Spinal cord (tissue), 10 donors: Measurements from ENCODE around the gene MYL6B. TPM values are rescaled to one million over a fixed set of nuclear protein-coding genes. Genes with fewer than 3 reads are reported as not detected.
A peak's percentile ranks its signal among the peaks of the same experiment; 100 is the strongest.
"Not testable (repeated sequence)": the region's sequence is repeated elsewhere in the genome, so short reads cannot be mapped to it uniquely, and the experiment has no call there.

Experiments used
- DNase-seq, 6 donors: peaks; one replicate each; pipeline versions ENCODE4 v3.0.0 to v3.0.0-alpha.2; 2013 to 2015; ENCODE audit warnings: low spot score in 6 of 6, low read depth in 4 of 6
- H3K27ac ChIP-seq: one replicate; pipeline ENCODE4 v1.5.1; 2013; ENCODE audit warnings: low read depth, low read length, control low read depth
- H3K27me3 ChIP-seq: one replicate; pipeline ENCODE4 v1.6.1; 2013; ENCODE audit warnings: low read length; ENCODE audit not compliant: control insufficient read depth, insufficient read depth
- H3K36me3 ChIP-seq: one replicate; pipeline ENCODE4 v1.6.1; 2013; ENCODE audit warnings: low read length; ENCODE audit not compliant: control insufficient read depth, insufficient read depth
- H3K4me1 ChIP-seq: one replicate; pipeline ENCODE4 v1.6.1; 2013; ENCODE audit warnings: low read length; ENCODE audit not compliant: control insufficient read depth, insufficient read depth
- H3K4me3 ChIP-seq: one replicate; pipeline ENCODE4 v1.5.1; 2013; ENCODE audit warnings: low read depth, low read length, control low read depth
- H3K9me3 ChIP-seq: one replicate; pipeline ENCODE4 v1.6.1; 2013; ENCODE audit warnings: low read length; ENCODE audit not compliant: control insufficient read depth, insufficient read depth
- WGBS: methylation state at CpG from one replicate; pipeline ENCODE4 v1.1.5; 2013; ENCODE audit warnings: missing lambda C conversion rate; ENCODE audit not compliant: insufficient coverage; 5-methylcytosine and 5-hydroxymethylcytosine counted together
- polyA plus RNA-seq, 2 donors: library from polyadenylated mRNA; unstranded; fragments of 120-200 nt; gene quantifications; one replicate each; pipeline ENCODE4 v1.2.1, GENCODE V29; 2013; ENCODE audit not compliant: insufficient read length in 2 of 2
- total RNA-seq, 2 donors: library from RNA; depleted of rRNA in 1 of 2; stranded (reverse); fragments of 120-200 nt in 1 of 2; fragments of >200 nt in 1 of 2; gene quantifications; one replicate each; pipeline versions ENCODE4 v1.2.3 to v1.2.4, GENCODE V29; 2013 to 2014
- donor health status: healthy.

MYL6B gene
- total and polyA plus RNA-seq, 4 donors, result 69.4 to 287 (median 238) TPM

- Histone ChIP-seq H3K4me3 (peak overlapping the region; percentile 100), H3K36me3 (peaks cover 41% of the 10 kb centered on the region), H3K4me1 (peaks cover 65% of the 10 kb centered on the region), H3K27ac (peak overlapping the region; percentile 99)
- WGBS, result 92% methylated on average over 10 of the region's 21 CpGs
- DNase-seq, H3K9me3 ChIP-seq, H3K27me3 ChIP-seq: not testable (repeated sequence)
These were observed 4.2 kb downstream of the MYL6B start for GRCh38 chr12:56156464-56157200.

- Histone ChIP-seq H3K4me1 (peaks cover 61% of the 10 kb centered on the region), H3K27ac (peak overlapping the region; percentile 99), H3K36me3 (peaks cover 49% of the 10 kb centered on the region), H3K4me3 (peak overlapping the region; percentile 100), H3K27me3 (no peaks in the 10 kb centered on the region), H3K9me3 (no peaks in the 10 kb centered on the region)
- WGBS, result 1% methylated on average over 39 of the region's 45 CpGs
- DNase-seq, result peak; percentile 39 to 90 (median 67)
These were observed 5.0 kb downstream of the MYL6B start for GRCh38 chr12:56157201-56158028.

- peak; percentile 91 to 99 (median 97) for DNase-seq
- peak within 1 kb of the TSS; percentile 100 for H3K4me3 ChIP-seq
- no peaks in the 10 kb centered on the region for H3K9me3 ChIP-seq
- peaks cover 57% of the 10 kb centered on the region for H3K36me3 ChIP-seq
- under 1% methylated on average over 17 of the region's 30 CpGs for WGBS
- H3K4me1 ChIP-seq, result peaks cover 54% of the 10 kb centered on the region
- peak within 1 kb of the TSS; percentile 99 for H3K27ac ChIP-seq
- H3K27me3 ChIP-seq, result no peaks in the 10 kb centered on the region
These were observed 5.9 kb downstream of the MYL6B start, which contains the start of gene MYL6 for GRCh38 chr12:56158029-56158925. Gene MYL6 (plus strand): TSS chr12:56158359. CDS start chr12:56158402, 43 bp downstream.

DNA sequence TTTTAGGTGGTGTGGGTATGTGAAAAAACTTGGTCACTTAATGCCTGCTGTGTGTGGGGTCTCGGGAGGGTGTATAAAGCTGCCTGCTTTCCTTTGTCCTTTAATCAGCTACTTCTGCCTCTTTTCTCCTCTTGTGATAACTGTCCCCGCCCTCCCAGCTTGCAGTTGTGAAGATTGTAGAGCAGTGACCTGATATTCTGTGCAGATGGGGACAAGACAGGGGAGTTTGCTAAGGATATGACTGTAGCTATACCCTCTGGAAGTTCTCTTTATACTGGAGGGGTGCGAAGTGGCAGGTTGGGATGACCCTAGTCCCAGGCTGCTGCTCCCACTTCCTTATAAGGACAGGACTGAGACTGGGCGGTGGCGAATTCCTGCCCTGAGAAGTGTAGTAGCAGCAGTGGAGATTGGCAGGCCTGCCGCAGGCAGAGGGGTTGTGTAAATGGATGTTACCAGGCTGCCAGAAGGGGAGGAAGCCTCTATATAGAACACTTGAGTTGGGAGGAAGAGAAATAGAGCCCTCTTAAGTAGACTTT, 6.6 kb downstream of the MYL6B start:
- no peaks in the 10 kb centered on the region for H3K9me3 ChIP-seq
- H3K4me3 ChIP-seq, result peak overlapping the region; percentile 100
- peaks cover 64% of the 10 kb centered on the region for H3K36me3 ChIP-seq
- H3K27ac ChIP-seq, result peak overlapping the region; percentile 99
- peak in 3 of 6 donors; percentile 7 to 71 (median 65) for DNase-seq
- 0% methylated on average over 5 of the region's 6 CpGs for WGBS
- H3K4me1 ChIP-seq, result peaks cover 47% of the 10 kb centered on the region
- H3K27me3 ChIP-seq, result no peaks in the 10 kb centered on the region

GRCh38 chr12:56159482-56160192, 7.2 kb downstream of the MYL6B start:
- 61% methylated on average over 6 of the region's 8 CpGs for WGBS
- peak overlapping the region; percentile 100 for H3K4me3 ChIP-seq
- H3K4me1 ChIP-seq, result peaks cover 41% of the 10 kb centered on the region
- no peak for DNase-seq
- no peaks in the 10 kb centered on the region for H3K9me3 ChIP-seq
- no peaks in the 10 kb centered on the region for H3K27me3 ChIP-seq
- peak overlapping the region; percentile 99 for H3K27ac ChIP-seq
- peaks cover 68% of the 10 kb centered on the region for H3K36me3 ChIP-seq

- H3K4me1 ChIP-seq, result peaks cover 41% of the 10 kb centered on the region
- WGBS, result 56% methylated on average over 7 of the region's 7 CpGs
- H3K27me3 ChIP-seq, result no peaks in the 10 kb centered on the region
- H3K36me3 ChIP-seq, result peaks cover 68% of the 10 kb centered on the region
- peak overlapping the region; percentile 99 for H3K27ac ChIP-seq
- no peaks in the 10 kb centered on the region for H3K9me3 ChIP-seq
- DNase-seq, result no peak
- peak overlapping the region; percentile 100 for H3K4me3 ChIP-seq
These were observed 7.9 kb downstream of the MYL6B start for GRCh38 chr12:56160193-56160763.

DNA sequence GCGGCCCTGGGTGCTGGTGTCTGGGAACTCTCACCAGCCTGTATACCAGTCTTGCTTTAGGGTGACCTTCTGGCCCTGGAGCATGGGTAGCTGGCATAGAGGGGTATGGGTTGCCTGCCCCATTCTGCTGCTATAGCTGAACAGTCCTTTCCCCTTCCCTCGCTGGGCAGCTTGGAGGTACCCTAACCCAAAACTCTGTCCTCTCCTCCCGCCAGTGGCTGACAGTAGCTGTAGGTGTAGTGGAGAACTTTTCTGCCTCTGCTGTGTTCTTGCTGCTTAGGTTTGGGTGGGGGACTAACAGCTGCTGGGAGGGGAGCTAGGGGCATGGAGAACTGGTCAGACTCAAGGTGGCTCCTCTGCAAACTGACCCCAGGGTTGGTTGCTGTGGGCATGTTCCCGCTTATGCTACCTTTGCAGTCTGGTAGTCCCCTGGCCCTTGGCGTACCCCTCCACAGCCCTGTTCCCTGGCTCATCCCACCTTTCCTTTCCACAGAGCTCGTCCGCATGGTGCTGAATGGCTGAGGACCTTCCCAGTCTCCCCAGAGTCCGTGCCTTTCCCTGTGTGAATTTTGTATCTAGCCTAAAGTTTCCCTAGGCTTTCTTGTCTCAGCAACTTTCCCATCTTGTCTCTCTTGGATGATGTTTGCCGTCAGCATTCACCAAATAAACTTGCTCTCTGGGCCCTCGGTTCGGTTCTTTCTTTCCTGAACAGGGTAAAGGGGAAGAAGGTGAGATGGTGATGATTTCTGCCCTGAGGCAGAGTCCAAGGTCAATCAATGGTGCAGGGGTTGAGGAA, 8.7 kb downstream of the MYL6B start:
- DNase-seq, result no peak
- Histone ChIP-seq H3K27me3 (no peaks in the 10 kb centered on the region), H3K4me1 (peaks cover 41% of the 10 kb centered on the region), H3K4me3 (peak overlapping the region; percentile 100), H3K36me3 (peaks cover 68% of the 10 kb centered on the region), H3K9me3 (no peaks in the 10 kb centered on the region), H3K27ac (peak overlapping the region; percentile 99)
- 73% methylated on average over 4 of the region's 11 CpGs for WGBS
